ENCODE data around the gene PNN. TPM values are rescaled to one million over a fixed set of nuclear protein-coding genes. Genes with fewer than 3 reads are reported as not detected.
"Not testable (repeated sequence)": the region's sequence is repeated elsewhere in the genome, so short reads cannot be mapped to it uniquely, and the experiment has no call there.

Gene PNN
- 100 to 1,000 TPM in 1 of 8 experiments, 10 to 100 TPM in 7; 46.7 to 107 (median 75.3) TPM for total RNA-seq

DNA sequence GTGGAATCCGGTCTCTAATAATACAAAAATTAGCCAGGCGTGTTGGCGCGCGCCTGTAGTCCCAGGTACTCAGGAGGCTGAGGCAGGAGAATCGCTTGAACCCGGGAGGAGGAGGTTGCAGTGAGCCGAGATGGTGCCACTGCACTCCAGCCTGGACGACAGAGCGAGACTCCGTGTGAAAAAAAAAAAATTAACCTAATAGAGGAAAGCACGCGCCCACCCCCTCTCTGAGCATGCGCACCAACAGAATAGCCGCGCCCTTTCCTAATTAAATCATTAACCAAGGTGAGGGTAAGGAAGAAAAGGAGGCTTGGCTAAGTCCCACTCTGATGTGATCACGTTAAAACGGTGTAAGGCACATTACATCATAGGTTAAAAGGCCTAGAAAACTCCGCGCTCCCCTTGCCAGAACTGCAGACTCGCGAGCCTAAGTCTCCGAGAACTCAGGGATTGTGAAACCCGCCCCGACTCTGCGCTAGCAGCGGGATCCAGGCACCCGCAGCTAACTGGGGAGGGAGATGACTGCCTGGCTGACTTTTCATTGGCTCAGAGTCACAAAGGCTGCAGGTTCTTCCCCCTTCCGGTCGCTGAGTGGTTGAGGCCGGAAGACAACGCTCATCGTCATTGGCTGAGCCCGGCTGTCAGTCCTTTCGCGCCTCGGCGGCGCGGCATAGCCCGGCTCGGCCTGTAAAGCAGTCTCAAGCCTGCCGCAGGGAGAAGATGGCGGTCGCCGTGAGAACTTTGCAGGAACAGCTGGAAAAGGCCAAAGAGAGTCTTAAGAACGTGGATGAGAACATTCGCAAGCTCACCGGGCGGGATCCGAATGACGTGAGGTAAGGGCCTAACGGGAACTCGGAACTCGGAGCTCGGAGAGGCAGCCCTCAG is at the start of gene PNN:
Gene PNN (plus strand): TSS at position 695 of the 885 bp plus-strand sequence. CDS start 26 bp downstream, at position 721.
- in situ Hi-C loops (cut with MboI; ENCODE audit: low pct_unique_long_range_greater_than_20kb in 2 of 9, low sequenced_read_pairs in 9 of 9, unreplicated experiment in 9 of 9) = no loop called here
- H3K4me3 ChIP-seq = peak within 1 kb of the TSS; percentile 60 to 74 (median 64)
- 0 to 17% (median 0%) methylated on average over 2 to 41 of the region's 56 CpGs for WGBS, 10 experiments
- peaks cover 8 to 10% of the 10 kb centered on the region in 2 donors for H3K4me1 ChIP-seq (replicated peaks in 1 of 2)
- peak; percentile 81 to 94 (median 93) for ATAC-seq (replicated peaks in 6 of 8)
- peak within 1 kb of the TSS; percentile 84 to 86 for H3K27ac ChIP-seq

DNA sequence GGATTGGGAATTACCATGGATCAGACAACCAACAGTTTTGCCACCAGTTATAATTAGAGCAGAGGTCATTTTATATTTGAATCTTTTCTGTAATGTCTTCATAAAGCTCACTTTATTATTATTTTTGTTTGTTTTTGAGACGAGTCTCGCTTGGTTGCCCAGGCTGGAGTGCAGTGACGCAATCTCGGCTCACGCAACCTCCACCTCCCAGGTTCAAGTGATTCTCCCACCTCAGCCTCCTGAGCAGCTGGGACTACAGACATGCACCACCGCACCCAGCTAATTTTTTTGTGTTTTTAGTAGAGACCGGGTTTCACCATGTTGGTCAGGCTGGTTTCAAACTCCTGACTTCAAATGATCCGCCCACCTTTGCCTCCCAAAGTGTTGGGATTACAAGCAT is 37.2 kb upstream of the PNN start:
- H3K27ac ChIP-seq; in situ Hi-C loops (cut with MboI; ENCODE audit: low pct_unique_long_range_greater_than_20kb in 2 of 9, low sequenced_read_pairs in 9 of 9, unreplicated experiment in 9 of 9): not testable (repeated sequence)
- 86 to 100% (median 94%) methylated on average over 2 to 8 of the region's 8 CpGs; no CpG with 5 or more reads in 3 of the 10 experiments for WGBS, 10 experiments

DNA sequence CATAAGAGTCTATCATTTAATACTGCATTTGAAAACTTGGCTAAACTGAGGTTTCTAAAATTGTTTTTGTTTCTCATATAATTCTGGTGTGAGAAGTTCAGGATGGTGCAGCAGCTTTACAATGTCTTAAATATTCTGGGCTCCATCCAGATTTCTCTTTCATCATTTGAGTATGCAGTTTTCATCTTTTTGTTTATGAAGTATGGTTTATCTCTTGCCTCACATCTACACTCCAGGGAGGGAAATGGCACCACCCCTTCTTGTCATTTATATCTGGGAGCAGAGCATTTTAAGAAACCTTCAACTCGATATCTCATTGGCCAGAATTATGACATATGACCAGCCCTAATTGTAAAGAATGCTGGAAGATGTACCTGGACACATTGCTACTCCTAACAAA is 36.6 kb upstream of the PNN start:
- no peak overlapping the region for H3K4me3 ChIP-seq
- 92 to 100% (median 100%) methylated on average over 1 of the region's 1 CpG; no CpG with 5 or more reads in 4 of the 10 experiments for WGBS, 10 experiments
- ATAC-seq (replicated peaks in 6 of 8) = no peak
- H3K4me1 ChIP-seq (replicated peaks in 1 of 2) = no peaks in the 10 kb centered on the region
- no peak overlapping the region for H3K27ac ChIP-seq
- in situ Hi-C loops (cut with MboI; ENCODE audit: low pct_unique_long_range_greater_than_20kb in 2 of 9, low sequenced_read_pairs in 9 of 9, unreplicated experiment in 9 of 9) = no loop called here

More for the DNA sequence above, 37.2 kb upstream of the PNN start:
- H3K4me1 ChIP-seq (replicated peaks in 1 of 2); H3K4me3 ChIP-seq; ATAC-seq (replicated peaks in 6 of 8): not testable (repeated sequence)

DNA sequence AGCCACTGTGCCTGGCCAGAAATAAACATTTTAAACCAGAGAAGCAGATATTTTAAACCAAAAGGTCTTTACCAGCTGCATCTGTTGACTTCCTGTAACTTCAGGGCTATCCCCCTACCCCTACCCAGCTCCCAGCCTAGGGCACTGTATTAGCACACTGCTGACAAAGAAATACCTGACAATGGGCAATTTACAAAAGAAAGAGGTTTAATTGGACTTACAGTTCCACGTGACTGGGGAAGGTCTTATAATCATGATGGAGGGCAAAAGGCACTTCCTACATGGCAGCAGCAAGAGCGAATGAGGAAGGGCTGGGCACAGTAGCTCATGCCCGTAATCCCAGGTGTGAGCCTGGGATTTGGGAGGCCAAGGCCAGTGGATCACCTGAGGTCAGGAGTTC is 34.9 kb upstream of the PNN start:
- in situ Hi-C loops (cut with MboI; ENCODE audit: low pct_unique_long_range_greater_than_20kb in 2 of 9, low sequenced_read_pairs in 9 of 9, unreplicated experiment in 9 of 9) = no loop called here
- Histone ChIP-seq H3K4me3 (no peak overlapping the region), H3K4me1 (replicated peaks in 1 of 2) (no peaks in the 10 kb centered on the region), H3K27ac (no peak overlapping the region)
- ATAC-seq (replicated peaks in 6 of 8) = no peak
- 67 to 100% (median 73%) methylated on average over 1 to 2 of the region's 3 CpGs; no CpG with 5 or more reads in 7 of the 10 experiments for WGBS, 10 experiments

DNA sequence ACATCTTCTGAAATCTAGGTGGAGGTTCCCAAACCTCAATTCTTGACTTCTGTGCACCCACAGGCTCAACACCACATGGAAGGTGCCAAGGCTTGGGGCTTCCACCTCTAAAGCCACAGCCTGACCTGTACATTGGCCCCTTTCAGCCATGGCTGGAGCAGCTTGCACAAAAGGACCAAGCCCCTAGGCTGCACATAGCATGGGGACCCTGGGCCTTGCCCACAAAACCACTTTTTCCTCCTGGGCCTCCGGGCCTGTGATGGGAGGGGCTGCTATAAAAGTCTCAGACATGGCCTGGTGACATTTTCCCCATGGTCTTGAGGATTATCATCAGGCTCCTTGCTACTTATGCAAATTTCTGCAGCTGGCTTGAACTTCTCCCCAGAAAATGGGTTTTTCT is 33.4 kb upstream of the PNN start:
- ATAC-seq (replicated peaks in 6 of 8); in situ Hi-C loops (cut with MboI; ENCODE audit: low pct_unique_long_range_greater_than_20kb in 2 of 9, low sequenced_read_pairs in 9 of 9, unreplicated experiment in 9 of 9); H3K4me1 ChIP-seq (replicated peaks in 1 of 2); H3K4me3 ChIP-seq; H3K27ac ChIP-seq: not testable (repeated sequence)
- 50 to 100% methylated on average over 1 of the region's 1 CpG; no CpG with 5 or more reads in 8 of the 10 experiments for WGBS, 10 experiments

DNA sequence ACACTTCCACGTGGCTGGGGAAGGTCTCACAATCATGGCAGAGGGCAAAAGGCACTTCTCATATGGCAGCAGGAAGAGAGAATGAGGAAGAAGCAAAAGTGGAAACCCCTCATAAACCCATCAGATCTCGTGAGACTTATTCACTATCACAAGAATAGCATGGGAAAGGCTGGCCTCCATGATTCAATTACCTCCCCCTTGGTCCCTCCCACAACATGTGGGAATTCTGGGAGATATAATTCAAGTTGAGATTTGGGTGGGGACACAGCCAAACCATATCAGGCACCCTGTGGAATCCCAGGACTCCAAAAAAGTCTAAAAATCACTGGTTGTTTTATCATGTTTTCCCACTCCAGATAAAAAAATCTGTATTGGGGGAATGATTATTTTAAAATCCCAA is 31.8 kb upstream of the PNN start:
- H3K4me3 ChIP-seq; H3K4me1 ChIP-seq (replicated peaks in 1 of 2); in situ Hi-C loops (cut with MboI; ENCODE audit: low pct_unique_long_range_greater_than_20kb in 2 of 9, low sequenced_read_pairs in 9 of 9, unreplicated experiment in 9 of 9); ATAC-seq (replicated peaks in 6 of 8); H3K27ac ChIP-seq: not testable (repeated sequence)
- 20 to 83% (median 57%) methylated on average over 1 to 2 of the region's 2 CpGs; no CpG with 5 or more reads in 3 of the 10 experiments for WGBS, 10 experiments

DNA sequence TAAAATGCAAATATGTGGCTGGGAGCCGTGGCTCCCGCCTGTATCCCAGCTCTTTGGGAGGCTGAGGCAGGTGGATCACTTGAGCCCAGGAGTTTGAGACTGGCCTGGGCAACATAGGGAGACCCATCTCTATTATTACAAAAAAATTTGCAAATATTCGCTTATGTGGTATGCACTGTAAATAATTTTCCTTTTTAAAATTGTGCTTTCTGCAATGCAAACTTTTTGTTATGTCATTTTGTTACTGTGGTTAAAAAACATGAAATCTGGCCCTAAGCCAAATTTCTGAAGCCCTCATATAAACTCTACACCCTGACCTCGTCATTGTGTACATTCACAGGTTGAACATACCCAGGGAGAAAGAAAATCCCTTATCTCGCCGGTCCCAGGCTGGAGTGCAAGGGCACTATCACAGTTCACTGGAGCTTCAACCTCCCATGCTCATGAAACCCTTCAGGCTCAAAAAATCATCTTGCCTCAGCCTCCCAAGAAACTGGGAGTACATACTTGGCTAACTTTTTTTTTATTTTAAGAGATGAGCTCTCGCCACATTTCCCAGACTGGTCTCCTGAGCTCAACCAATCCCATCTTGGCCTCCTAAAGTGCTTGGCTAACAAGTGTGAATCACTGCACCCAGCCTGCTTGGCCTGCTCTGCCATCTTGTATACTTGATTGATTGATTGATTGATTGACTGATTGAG is 29.6 kb upstream of the PNN start:
- ATAC-seq (replicated peaks in 6 of 8) = no peak
- WGBS, 10 experiments = 46 to 100% (median 99%) methylated on average over 2 to 6 of the region's 7 CpGs; no CpG with 5 or more reads in 3 of the 10 experiments
- in situ Hi-C loops (cut with MboI; ENCODE audit: low pct_unique_long_range_greater_than_20kb in 2 of 9, low sequenced_read_pairs in 9 of 9, unreplicated experiment in 9 of 9) = no loop called here
- Histone ChIP-seq H3K4me3 (no peak overlapping the region), H3K4me1 (replicated peaks in 1 of 2) (no peaks in the 10 kb centered on the region), H3K27ac (no peak overlapping the region)

DNA sequence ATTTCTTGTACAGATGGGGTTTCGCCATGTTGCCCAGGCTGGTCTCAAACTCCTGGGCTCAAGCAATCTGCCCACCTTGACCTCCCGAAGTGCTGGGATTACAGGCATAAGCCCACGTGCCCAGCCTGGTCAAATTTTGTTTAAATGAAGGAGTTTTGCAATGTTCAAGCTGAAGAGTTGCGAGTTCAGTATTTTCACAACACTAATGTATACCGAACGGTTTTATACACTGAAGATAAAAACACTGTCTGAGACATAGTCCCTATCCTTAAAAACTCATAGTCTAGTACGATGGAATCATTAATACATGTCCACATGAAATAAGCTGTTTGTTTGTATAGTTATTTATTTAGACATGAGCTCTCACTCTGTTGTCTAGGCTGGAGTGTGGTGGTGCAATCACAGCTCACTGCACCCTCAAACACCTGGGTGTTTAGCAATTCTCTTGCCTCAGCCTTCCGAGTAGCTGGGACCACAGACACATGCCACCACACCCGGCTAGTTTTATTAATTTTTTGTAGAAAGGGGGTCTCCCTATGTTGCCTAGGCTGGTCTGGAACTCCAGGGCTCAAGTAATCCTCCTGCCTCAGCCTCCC is 20.4 kb upstream of the PNN start:
- in situ Hi-C loops (cut with MboI; ENCODE audit: low pct_unique_long_range_greater_than_20kb in 2 of 9, low sequenced_read_pairs in 9 of 9, unreplicated experiment in 9 of 9) = no loop called here
- Histone ChIP-seq H3K4me1 (replicated peaks in 1 of 2) (no peaks in the 10 kb centered on the region), H3K4me3 (no peak overlapping the region), H3K27ac (no peak overlapping the region)
- 84 to 100% (median 97%) methylated on average over 1 to 9 of the region's 9 CpGs; no CpG with 5 or more reads in 1 of the 10 experiments for WGBS, 10 experiments
- no peak for ATAC-seq (replicated peaks in 6 of 8)

DNA sequence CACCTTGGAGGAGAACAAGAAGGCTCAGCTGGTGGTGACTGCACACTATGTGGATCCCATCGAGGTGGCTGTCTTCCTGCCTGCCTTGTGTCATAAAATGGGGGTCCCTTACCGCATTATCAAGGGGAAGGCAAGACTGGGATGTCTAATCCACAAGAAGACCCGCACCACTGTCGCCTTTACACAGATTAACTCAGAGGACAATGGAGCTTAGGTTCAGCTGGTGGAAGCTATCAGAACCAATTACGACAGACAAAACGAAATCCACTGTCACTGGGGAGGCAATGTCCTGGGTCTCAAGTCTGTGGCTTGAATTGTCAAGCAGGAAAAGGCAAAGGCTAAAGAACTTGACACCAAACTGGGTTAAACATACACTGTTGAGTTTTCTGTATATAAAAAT is 17.6 kb upstream of the PNN start:
- H3K4me3 ChIP-seq = no peak overlapping the region
- 67 to 100% (median 95%) methylated on average over 1 to 6 of the region's 6 CpGs; no CpG with 5 or more reads in 3 of the 10 experiments for WGBS, 10 experiments
- no peaks in the 10 kb centered on the region for H3K4me1 ChIP-seq (replicated peaks in 1 of 2)
- no peak for ATAC-seq (replicated peaks in 6 of 8)
- no peak overlapping the region for H3K27ac ChIP-seq
- in situ Hi-C loops (cut with MboI; ENCODE audit: low pct_unique_long_range_greater_than_20kb in 2 of 9, low sequenced_read_pairs in 9 of 9, unreplicated experiment in 9 of 9) = no loop called here

DNA sequence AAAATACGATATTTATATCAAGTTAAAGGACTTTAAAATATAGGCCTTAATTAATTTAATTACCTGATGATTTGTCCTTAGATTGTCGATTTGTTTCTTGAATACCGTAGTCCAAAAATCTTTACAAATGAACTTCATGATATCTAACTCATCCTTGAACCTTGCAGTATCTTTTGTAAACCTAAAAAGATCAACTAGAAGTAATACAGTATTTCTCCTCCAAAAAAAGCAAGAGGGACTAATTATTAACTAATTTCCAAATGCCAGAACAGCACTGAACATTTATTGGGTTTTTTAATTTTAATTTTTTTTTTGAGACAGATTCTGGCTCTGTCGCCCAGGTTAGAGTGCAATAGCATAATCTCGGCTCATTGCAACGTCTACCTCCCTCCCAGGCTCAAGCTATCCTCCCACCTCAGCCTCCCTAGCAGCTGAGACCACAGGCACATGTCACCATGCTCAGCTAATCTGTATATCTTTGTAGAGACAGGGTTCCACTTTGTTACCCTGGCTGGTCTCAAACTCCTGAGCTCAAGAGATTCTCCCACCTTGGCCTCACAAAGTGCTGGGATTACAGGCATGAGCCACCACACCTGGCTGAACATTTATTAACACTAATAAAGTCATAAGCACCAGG is 16.7 kb upstream of the PNN start:
- whole genome bisulfite sequencing, 10 experiments = 80 to 100% (median 90%) methylated on average over 2 to 6 of the region's 6 CpGs
- Histone ChIP-seq H3K4me3 (no peak overlapping the region), H3K4me1 (replicated peaks in 1 of 2) (no peaks in the 10 kb centered on the region), H3K27ac (no peak overlapping the region)
- in situ Hi-C loops (cut with MboI; ENCODE audit: low pct_unique_long_range_greater_than_20kb in 2 of 9, low sequenced_read_pairs in 9 of 9, unreplicated experiment in 9 of 9) = no loop called here
- ATAC-seq (replicated peaks in 6 of 8) = no peak

DNA sequence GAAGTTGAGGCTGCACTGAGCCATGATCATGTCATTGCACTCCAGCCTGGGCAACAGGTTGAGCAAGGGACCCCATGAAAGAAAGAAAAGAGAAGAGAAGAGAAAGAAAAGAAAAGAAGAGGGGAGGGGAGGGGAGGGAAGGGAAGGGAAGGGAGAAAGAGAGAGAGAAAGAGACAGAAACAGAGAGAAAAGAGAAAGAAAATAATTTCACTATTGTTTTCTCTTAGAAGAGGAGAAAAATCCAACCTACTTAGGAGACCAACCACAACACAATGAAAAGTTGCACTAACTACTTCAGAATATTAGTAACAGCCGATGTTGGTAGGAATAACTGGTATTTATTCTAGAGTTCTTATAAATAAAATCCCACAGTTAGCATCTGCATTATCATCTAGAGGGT is 14.6 kb upstream of the PNN start:
- ATAC-seq (replicated peaks in 6 of 8) = no peak
- Histone ChIP-seq H3K27ac (no peak overlapping the region), H3K4me1 (replicated peaks in 1 of 2) (no peaks in the 10 kb centered on the region), H3K4me3 (no peak overlapping the region)
- in situ Hi-C loops (cut with MboI; ENCODE audit: low pct_unique_long_range_greater_than_20kb in 2 of 9, low sequenced_read_pairs in 9 of 9, unreplicated experiment in 9 of 9) = no loop called here
- 25 to 100% (median 100%) methylated on average over 1 of the region's 1 CpG; no CpG with 5 or more reads in 3 of the 10 experiments for WGBS, 10 experiments

DNA sequence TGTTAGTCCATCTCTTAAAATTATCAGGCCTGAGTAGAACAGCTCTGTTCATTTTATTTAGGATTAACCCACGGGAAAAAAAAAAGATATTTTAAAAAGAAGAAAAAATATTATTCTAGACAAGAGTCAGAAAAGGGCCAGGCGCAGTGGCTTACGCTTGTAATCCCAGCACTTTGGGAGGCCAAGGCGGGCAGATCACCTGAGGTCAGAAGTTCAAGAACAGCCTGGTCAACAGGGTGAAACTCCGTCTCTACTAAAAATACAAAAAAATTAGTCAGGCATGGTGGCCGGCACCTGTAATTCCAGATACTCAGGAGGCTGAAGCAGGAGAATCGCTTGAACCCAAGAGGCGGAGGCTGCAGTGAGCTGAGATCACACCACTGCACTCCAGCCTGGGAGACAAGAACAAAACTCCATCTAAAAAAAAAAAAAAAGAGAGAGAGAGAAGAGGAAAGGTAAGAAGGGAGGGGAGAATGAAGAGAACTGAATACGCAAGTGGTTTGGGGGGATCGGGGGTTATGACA is 7.2 kb upstream of the PNN start:
- H3K4me3 ChIP-seq; ATAC-seq (replicated peaks in 6 of 8); in situ Hi-C loops (cut with MboI; ENCODE audit: low pct_unique_long_range_greater_than_20kb in 2 of 9, low sequenced_read_pairs in 9 of 9, unreplicated experiment in 9 of 9); H3K27ac ChIP-seq: not testable (repeated sequence)
- 83 to 100% (median 91%) methylated on average over 2 to 10 of the region's 10 CpGs; no CpG with 5 or more reads in 1 of the 10 experiments for WGBS, 10 experiments
- peaks cover 11 to 19% of the 10 kb centered on the region in 2 donors for H3K4me1 ChIP-seq (replicated peaks in 1 of 2)

Measured in motor neuron (in vitro differentiated cells).